Keratinocyte (primary cell): ENCODE results near the gene EXOC8. TPM values are rescaled to one million over a fixed set of nuclear protein-coding genes. Genes with fewer than 3 reads are reported as not detected.

ENCODE experiments used
- DNase-seq: peaks from one replicate; pipeline ENCODE4 v3.0.0-alpha.2; 2011; ENCODE audit warnings: low read depth, missing footprints, low spot score
- FAIRE-seq: peaks from 2 replicates; lab custom pipeline; 2011; peaks lifted over from hg19 to GRCh38; lab: Jason Lieb, UNC
- H2AFZ ChIP-seq: 2 replicates; pipeline ENCODE4 v1.6.0; 2012; ENCODE audit warnings: low read length, control low read depth, inconsistent platforms; ENCODE audit not compliant: control insufficient read depth
- H3K27ac ChIP-seq: 2 replicates; pipeline ENCODE4 v1.5.1; 2011; ENCODE audit warnings: low read length; ENCODE audit not compliant: control insufficient read depth, insufficient read depth
- H3K27me3 ChIP-seq: 3 replicates; pipeline ENCODE4 v1.6.0; 2011; ENCODE audit warnings: low read length; ENCODE audit not compliant: control insufficient read depth, insufficient read depth; ENCODE audit errors: extremely low read depth
- H3K36me3 ChIP-seq, 2 experiments: 2 replicates in 1 of 2; 3 replicates in 1 of 2; pipeline ENCODE4 v1.5.1; 2011; ENCODE audit warnings: low read length in 2 of 2, mild to moderate bottlenecking in 1 of 2; ENCODE audit not compliant: control insufficient read depth in 2 of 2, insufficient read depth in 2 of 2; ENCODE audit errors: extremely low read depth in 1 of 2
- H3K4me1 ChIP-seq: 3 replicates; pipeline ENCODE4 v1.5.1; 2011; ENCODE audit warnings: low read length; ENCODE audit not compliant: control insufficient read depth, insufficient read depth; ENCODE audit errors: extremely low read depth
- H3K4me2 ChIP-seq: 3 replicates; pipeline ENCODE4 v1.6.0; 2011; ENCODE audit warnings: low read depth, low read length; ENCODE audit not compliant: control insufficient read depth, insufficient read depth; ENCODE audit errors: extremely low read depth
- H3K4me3 ChIP-seq, 3 experiments: fragments of 200-600 bp in 1 of 3; sonication (generic) in 1 of 3; 2 replicates in 2 of 3; 3 replicates in 1 of 3; pipeline ENCODE4 v1.5.1; 2011 to 2016; ENCODE audit warnings: low read length in 3 of 3, mild to moderate bottlenecking in 3 of 3, control low read depth in 2 of 3, inconsistent platforms in 1 of 3, low read depth in 1 of 3, mixed read lengths in 1 of 3, mixed run types in 1 of 3, moderate library complexity in 1 of 3; ENCODE audit not compliant: control insufficient read depth in 2 of 3, insufficient read depth in 2 of 3; ENCODE audit errors: extremely low read depth in 1 of 3
- H3K79me2 ChIP-seq: 2 replicates; pipeline ENCODE4 v1.6.0; 2012; ENCODE audit warnings: low read length; ENCODE audit not compliant: control insufficient read depth, insufficient read depth
- H3K9ac ChIP-seq: 3 replicates; pipeline ENCODE4 v1.6.0; 2011; ENCODE audit warnings: low read length; ENCODE audit not compliant: control insufficient read depth, insufficient read depth; ENCODE audit errors: extremely low read depth
- H3K9me1 ChIP-seq: 3 replicates; pipeline ENCODE4 v1.6.0; 2011; ENCODE audit warnings: low read length; ENCODE audit not compliant: control insufficient read depth, insufficient read depth; ENCODE audit errors: extremely low read depth
- H3K9me3 ChIP-seq: 2 replicates; pipeline ENCODE4 v1.5.1; 2012; ENCODE audit warnings: low read depth, low read length; ENCODE audit not compliant: control insufficient read depth
- H4K20me1 ChIP-seq: 3 replicates; pipeline ENCODE4 v1.6.0; 2011; ENCODE audit warnings: low read length; ENCODE audit not compliant: control insufficient read depth, insufficient read depth; ENCODE audit errors: extremely low read depth
- CTCF ChIP-seq, 3 experiments: IDR thresholded peaks in 1 of 3; conservative IDR thresholded peaks in 1 of 3; optimal IDR thresholded peaks in 1 of 3; 2 replicates in 2 of 3; 3 replicates in 1 of 3; pipeline versions ENCODE3 to v1.5.1; 2011; ENCODE audit warnings: low read length in 3 of 3, mild to moderate bottlenecking in 3 of 3, moderate library complexity in 2 of 3, control low read depth in 1 of 3, inconsistent platforms in 1 of 3; ENCODE audit not compliant: insufficient read depth in 2 of 3; ENCODE audit errors: extremely low read depth in 1 of 3
- EZH2 ChIP-seq: IDR thresholded peaks from one replicate; pipeline ENCODE4 v1.6.1; 2012; ENCODE audit warnings: inconsistent platforms, mild to moderate bottlenecking, low read length, moderate library complexity
- dilution Hi-C: fragments of 300-500 bp; cut with MboI; formaldehyde crosslinking; loops from one replicate; pipeline ENCODE4 v1.7.0; 2020; ENCODE audit warnings: low sequenced_read_pairs; ENCODE audit not compliant: extremely low pct_ligation_motif_present
- polyA plus RNA-seq, 5 experiments: library from polyadenylated mRNA; depleted of rRNA in 3 of 5; stranded (reverse) in 3 of 5; stranded (forward) in 1 of 5; unstranded in 1 of 5; fragments of >200 nt; gene quantifications; 1 replicate in 1 of 5; 2 replicates in 3 of 5; 3 replicates in 1 of 5; pipeline versions ENCODE4 v1.2.1 to v1.2.3, GENCODE V29; 2011 to 2012; ENCODE audit warnings: missing spikeins in 2 of 5, low read depth in 1 of 5, low replicate concordance in 1 of 5

Gene EXOC8
- polyA plus RNA-seq, 1 donor (not counting 4 experiments of a cell fraction or from before 2014, with no cell fraction given), result 6.9 TPM

GRCh38 chr1:231311720-231312431 is 25.8 kb downstream of the EXOC8 start:
- H3K27ac ChIP-seq, result no peak overlapping the region
- no peaks in the 10 kb centered on the region for H3K9me1 ChIP-seq
- H3K9ac ChIP-seq, result no peak overlapping the region
- no peak overlapping the region for H3K4me3 ChIP-seq
- no peak for FAIRE-seq
- dilution Hi-C loops, result no loop called here
- H3K4me2 ChIP-seq, result no peak overlapping the region
- H2AFZ ChIP-seq, result no peak overlapping the region
- H3K36me3 ChIP-seq, result no peaks in the 10 kb centered on the region
- DNase-seq, result no peak
- H4K20me1 ChIP-seq, result no peaks in the 10 kb centered on the region
- no peaks in the 10 kb centered on the region for H3K9me3 ChIP-seq
- H3K79me2 ChIP-seq, result no peaks in the 10 kb centered on the region
- no peaks in the 10 kb centered on the region for H3K27me3 ChIP-seq
- TF ChIP-seq EZH2, result no peak
- TF ChIP-seq CTCF (optimal IDR thresholded peaks at IDR 0.05 in 1 of 3, IDR thresholded peaks at IDR 0.05 in 1 of 3, conservative IDR thresholded peaks at IDR 0.05 in 1 of 3; ENCODE audit: extremely low read depth in 1 of 3, insufficient read depth in 2 of 3, low read length in 3 of 3), result no peak
- no peaks in the 10 kb centered on the region for H3K4me1 ChIP-seq

DNA sequence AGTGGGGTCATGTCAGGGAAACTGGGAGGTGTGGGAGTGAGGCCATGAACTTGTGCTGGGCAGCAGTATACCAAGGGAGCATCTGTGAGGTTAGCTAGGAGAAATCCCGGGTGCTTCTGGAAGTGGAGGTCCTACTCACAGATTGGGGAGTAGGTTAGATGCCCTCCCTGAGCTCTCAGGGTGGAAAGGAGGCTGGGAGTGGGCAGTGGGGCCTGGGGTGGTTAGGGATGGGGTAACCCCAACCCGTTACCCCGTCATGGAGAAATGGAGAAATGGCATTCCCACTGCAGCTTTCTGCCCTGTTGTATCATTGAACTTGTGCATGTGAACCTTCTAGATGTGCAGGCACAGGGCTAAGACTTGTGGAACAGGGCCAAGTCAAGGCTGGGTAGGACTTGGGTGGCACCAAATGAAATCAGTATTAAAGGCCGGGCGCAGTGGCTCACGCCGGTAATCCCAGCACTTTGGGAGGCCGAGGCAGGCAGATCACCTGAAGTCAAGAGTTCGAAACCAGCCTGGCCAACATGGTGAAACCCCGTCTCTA is 27.2 kb downstream of the EXOC8 start:
- dilution Hi-C loops, result no loop called here
- Histone ChIP-seq H3K4me2 (no peak overlapping the region), H3K27me3 (no peaks in the 10 kb centered on the region), H3K27ac (no peak overlapping the region), H2AFZ (no peak overlapping the region), H3K79me2 (no peaks in the 10 kb centered on the region), H3K9me3 (no peaks in the 10 kb centered on the region), H3K4me3 (no peak overlapping the region), H3K9me1 (no peaks in the 10 kb centered on the region), H3K9ac (no peak overlapping the region), H3K36me3 (no peaks in the 10 kb centered on the region), H3K4me1 (no peaks in the 10 kb centered on the region), H4K20me1 (no peaks in the 10 kb centered on the region)
- DNase-seq (no peak), FAIRE-seq (no peak)
- TF ChIP-seq CTCF (optimal IDR thresholded peaks at IDR 0.05 in 1 of 3, IDR thresholded peaks at IDR 0.05 in 1 of 3, conservative IDR thresholded peaks at IDR 0.05 in 1 of 3; ENCODE audit: extremely low read depth in 1 of 3, insufficient read depth in 2 of 3, low read length in 3 of 3) (no peak), EZH2 (no peak)
